Ectodermal cell (in vitro differentiated cells): Measurements from ENCODE around the gene EMB.
"Not testable (repeated sequence)": the region's sequence is repeated elsewhere in the genome, so short reads cannot be mapped to it uniquely, and the experiment has no call there.

ENCODE experiments used
- H3K27ac ChIP-seq: 2 replicates; pipeline ENCODE4 v1.7.0; 2013; ENCODE audit warnings: mild to moderate bottlenecking, low read depth, low read length; ENCODE audit not compliant: insufficient read depth, poor library complexity, severe bottlenecking
- H3K27me3 ChIP-seq: 2 replicates; pipeline ENCODE4 v1.7.0; 2013; ENCODE audit warnings: mild to moderate bottlenecking, low read length; ENCODE audit not compliant: insufficient read depth, control insufficient read depth, poor library complexity, severe bottlenecking
- H3K36me3 ChIP-seq: one replicate; pipeline ENCODE4 v1.7.0; 2013; ENCODE audit warnings: low read length; ENCODE audit not compliant: control insufficient read depth, insufficient read depth
- H3K4me1 ChIP-seq: one replicate; pipeline ENCODE4 v1.7.0; 2013; ENCODE audit warnings: low read length; ENCODE audit not compliant: control insufficient read depth, insufficient read depth
- H3K4me3 ChIP-seq: 2 replicates; pipeline ENCODE4 v1.7.0; 2013; ENCODE audit warnings: low read depth, low read length, control low read depth; ENCODE audit not compliant: insufficient read depth
- H3K9me3 ChIP-seq: 2 replicates; pipeline ENCODE4 v1.7.0; 2013; ENCODE audit warnings: mild to moderate bottlenecking, low read length, moderate library complexity; ENCODE audit not compliant: control insufficient read depth
- WGBS, 2 experiments: methylation state at CpG; one replicate each; pipeline ENCODE4 v1.1.7; 2013; ENCODE audit warnings: missing lambda C conversion rate in 2 of 2; 5-methylcytosine and 5-hydroxymethylcytosine counted together

The EMB gene

GRCh38 chr5:50392289-50392688 lies 48.8 kb downstream of the EMB start:
- H3K4me1 ChIP-seq, H3K27ac ChIP-seq, H3K4me3 ChIP-seq, H3K9me3 ChIP-seq, H3K27me3 ChIP-seq, H3K36me3 ChIP-seq: not testable (repeated sequence)
- 96 to 100% methylated on average over 2 of the region's 3 CpGs for WGBS, 2 experiments

DNA sequence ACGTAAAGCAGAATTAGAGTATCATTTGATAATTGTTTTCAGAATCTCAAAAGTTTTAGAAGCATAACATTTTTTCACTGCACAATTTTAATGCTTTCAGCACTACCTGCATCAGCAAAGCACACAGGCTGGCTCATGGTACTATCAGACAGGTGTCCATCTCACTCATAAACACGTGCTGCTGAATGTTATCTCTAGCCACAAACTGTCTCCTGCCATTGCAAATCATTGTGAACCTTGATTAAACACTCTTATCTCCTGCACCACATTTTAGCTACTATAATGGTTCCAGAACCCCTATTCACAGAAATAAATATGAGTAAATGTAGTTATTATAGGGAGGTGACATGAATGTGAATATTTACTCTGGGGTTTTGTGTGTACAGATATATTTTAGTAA lies 56.7 kb downstream of the EMB start:
- H3K27me3 ChIP-seq, H3K9me3 ChIP-seq, H3K4me1 ChIP-seq, H3K36me3 ChIP-seq, H3K4me3 ChIP-seq, H3K27ac ChIP-seq: not testable (repeated sequence)
- WGBS, 2 experiments = 93 to 96% methylated on average over 1 to 2 of the region's 2 CpGs

DNA sequence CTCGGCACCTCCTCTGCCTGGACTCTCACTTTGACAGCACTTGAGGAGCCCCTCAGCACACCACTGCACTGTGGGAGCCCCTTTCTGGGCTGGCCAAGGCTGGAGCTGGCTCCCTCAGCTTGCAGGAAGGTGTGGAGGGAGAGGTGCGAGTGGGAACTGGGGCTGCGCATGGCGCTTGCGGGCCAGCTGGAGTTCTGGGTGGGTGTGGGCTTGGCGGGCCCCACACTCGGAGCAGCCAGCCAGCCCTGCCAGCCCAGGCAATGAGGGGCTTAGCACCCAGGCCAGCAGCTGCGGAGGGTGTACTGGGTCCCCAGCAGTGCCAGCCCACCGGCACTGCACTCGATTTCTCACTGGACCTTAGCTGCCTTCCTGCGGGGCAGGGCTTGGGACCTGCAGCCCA lies 64.4 kb downstream of the EMB start:
- WGBS, 2 experiments = 95 to 96% methylated on average over 11 of the region's 11 CpGs

DNA sequence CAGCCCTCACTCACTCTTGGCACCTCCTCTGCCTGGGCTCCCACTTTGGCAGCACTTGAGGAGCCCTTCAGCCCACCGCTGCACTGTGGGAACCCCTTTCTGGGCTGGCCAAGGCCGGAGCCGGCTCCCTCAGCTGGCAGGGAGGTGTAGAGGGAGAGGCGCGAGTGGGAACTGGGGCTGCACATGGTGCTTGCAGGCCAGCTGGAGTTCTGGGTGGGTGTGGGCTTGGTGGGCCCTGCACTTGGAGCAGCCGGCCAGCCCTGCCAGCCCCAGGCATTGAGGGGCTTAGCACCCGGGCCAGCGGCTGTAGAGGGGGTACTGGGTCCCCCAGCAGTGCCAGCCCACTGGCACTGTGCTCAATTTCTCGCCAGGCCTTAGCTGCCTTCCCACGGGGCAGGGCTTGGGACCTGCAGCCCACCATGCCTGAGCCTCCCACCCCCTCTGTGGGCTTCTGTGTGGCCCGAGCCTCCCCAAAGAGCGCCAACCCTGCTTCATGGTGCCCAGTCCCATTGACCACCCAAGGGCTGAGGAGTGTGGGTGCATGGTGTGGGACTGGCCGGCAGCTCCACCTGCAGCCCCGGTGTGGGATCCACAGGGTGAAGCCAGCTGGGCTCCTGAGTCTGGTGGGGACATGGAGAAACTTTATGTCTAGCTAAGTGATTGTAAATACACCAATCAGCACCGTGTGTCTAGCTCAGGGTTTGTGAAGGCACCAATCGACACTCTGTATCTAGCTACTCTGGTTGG lies 71.6 kb downstream of the EMB start:
- not testable (repeated sequence) for H3K36me3 ChIP-seq, H3K4me3 ChIP-seq, H3K27me3 ChIP-seq, H3K9me3 ChIP-seq, H3K4me1 ChIP-seq, H3K27ac ChIP-seq
- 88 to 89% methylated on average over 16 of the region's 16 CpGs for WGBS, 2 experiments

More for the DNA sequence above, 64.4 kb downstream of the EMB start:
- not testable (repeated sequence) for H3K27me3 ChIP-seq, H3K27ac ChIP-seq, H3K4me1 ChIP-seq, H3K9me3 ChIP-seq, H3K4me3 ChIP-seq, H3K36me3 ChIP-seq

GRCh38 chr5:50365426-50366251 lies 75.4 kb downstream of the EMB start:
- WGBS, 2 experiments = 84% methylated on average over 4 to 8 of the region's 8 CpGs
- no peak overlapping the region for H3K4me3 ChIP-seq
- H3K9me3 ChIP-seq = peaks cover 5% of the 10 kb centered on the region
- no peak overlapping the region for H3K27ac ChIP-seq
- no peaks in the 10 kb centered on the region for H3K36me3 ChIP-seq
- no peaks in the 10 kb centered on the region for H3K27me3 ChIP-seq
- no peaks in the 10 kb centered on the region for H3K4me1 ChIP-seq

DNA sequence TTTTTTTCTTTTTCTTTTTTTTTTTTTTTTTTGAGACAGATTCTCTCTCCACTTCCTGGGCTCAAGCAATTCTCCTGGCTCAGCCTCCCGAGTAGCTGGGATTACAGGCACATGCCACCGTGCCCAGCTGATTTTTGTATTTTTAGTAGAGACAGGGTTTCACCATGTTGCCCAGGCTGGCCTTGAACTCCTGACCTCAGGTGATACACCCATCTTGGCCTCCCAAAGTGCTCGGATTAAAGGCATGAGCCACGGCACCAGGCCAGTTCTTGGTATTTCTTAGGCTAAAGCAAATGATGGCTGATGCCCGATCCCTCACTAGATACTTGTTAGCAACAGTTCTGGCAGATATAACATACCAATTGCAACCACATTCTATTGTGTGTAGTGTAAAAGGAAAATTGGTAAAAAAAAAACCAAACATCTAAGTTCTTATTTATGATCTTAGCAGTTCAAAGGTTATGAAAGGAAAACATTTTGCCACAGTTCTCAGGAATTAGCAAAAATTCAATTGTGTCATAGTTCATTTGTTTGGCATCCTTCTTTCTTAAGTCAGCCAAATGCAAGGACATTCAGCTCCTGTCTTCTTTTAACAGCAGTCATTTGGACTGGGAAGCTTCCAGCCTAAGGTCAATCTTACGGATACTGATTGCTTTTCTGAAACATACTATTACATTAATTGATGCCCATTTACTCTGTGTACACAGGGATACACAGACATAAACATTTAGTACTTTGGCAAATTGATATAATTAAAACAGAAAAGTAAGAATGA lies 76.4 kb downstream of the EMB start:
- H3K9me3 ChIP-seq, H3K4me3 ChIP-seq, H3K27me3 ChIP-seq, H3K36me3 ChIP-seq, H3K27ac ChIP-seq, H3K4me1 ChIP-seq: not testable (repeated sequence)
- 90 to 93% methylated on average over 6 of the region's 6 CpGs for WGBS, 2 experiments

- H3K27ac ChIP-seq = no peak overlapping the region
- H3K9me3 ChIP-seq = peaks cover 17% of the 10 kb centered on the region
- no peaks in the 10 kb centered on the region for H3K36me3 ChIP-seq
- no peaks in the 10 kb centered on the region for H3K4me1 ChIP-seq
- no peak overlapping the region for H3K4me3 ChIP-seq
- H3K27me3 ChIP-seq = no peaks in the 10 kb centered on the region
Measured at GRCh38 chr5:50359187-50359586, 81.9 kb downstream of the EMB start.

DNA sequence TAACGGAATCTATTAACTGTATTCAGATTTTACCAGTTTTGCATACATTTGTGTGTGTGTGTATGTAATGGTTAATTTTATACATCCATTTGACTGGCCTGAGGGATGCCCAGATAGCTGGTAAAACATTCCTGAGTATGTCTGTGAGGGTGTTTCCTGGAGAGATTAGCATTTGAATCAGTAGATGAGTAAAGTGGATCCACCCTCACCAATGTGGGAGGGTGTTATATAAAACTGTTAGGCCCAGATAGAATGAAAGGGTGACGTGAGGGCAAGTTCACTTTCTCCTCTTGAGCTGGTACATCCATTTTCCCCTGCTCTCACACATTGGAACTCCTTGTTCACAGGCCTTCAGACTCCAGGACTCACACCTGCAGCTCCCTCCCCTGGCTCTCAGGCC lies 88.7 kb downstream of the EMB start:
- Histone ChIP-seq H3K4me3 (no peak overlapping the region), H3K36me3 (no peaks in the 10 kb centered on the region), H3K4me1 (no peaks in the 10 kb centered on the region), H3K27me3 (no peaks in the 10 kb centered on the region), H3K27ac (no peak overlapping the region), H3K9me3 (peaks cover 3% of the 10 kb centered on the region)
- WGBS, 2 experiments = 80 to 82% methylated on average over 2 of the region's 2 CpGs
